Esophagus muscularis mucosa (tissue), 4 donors: ENCODE measurements around the gene LMF1.

Source experiments
- CTCF ChIP-seq, 3 experiments: fragments of 200-600 bp in 2 of 3; fragments of 450-650 bp in 1 of 3; sonication (generic) in 2 of 3; IDR thresholded peaks; one replicate each; pipeline ENCODE4 v1.5.1; 2017 to 2019; ENCODE audit warnings: antibody characterized with exemption in 3 of 3, mild to moderate bottlenecking in 2 of 3, moderate library complexity in 1 of 3
- EP300 ChIP-seq: sonication (generic); formaldehyde crosslinking; IDR thresholded peaks from one replicate; pipeline ENCODE4 v1.6.1; 2017; ENCODE audit warnings: antibody characterized with exemption
- POLR2A ChIP-seq: fragments of 450-650 bp; IDR thresholded peaks from one replicate; pipeline ENCODE4 v1.6.1; 2017; ENCODE audit warnings: antibody characterized with exemption, moderate library complexity, mild to moderate bottlenecking, low read depth
- POLR2AphosphoS5 ChIP-seq, 2 donors: sonication (generic); formaldehyde crosslinking; IDR thresholded peaks; one replicate each; pipeline ENCODE4 v1.6.1; 2017; ENCODE audit warnings: antibody characterized with exemption in 2 of 2

- TF ChIP-seq CTCF (IDR thresholded peaks at IDR 0.05) (no peak), POLR2A (no peak), POLR2AphosphoS5 (IDR thresholded peaks at IDR 0.05) (no peak), EP300 (no peak)
Measured at GRCh38 chr16:947255-947921, 23.4 kb downstream of the LMF1 start.
